Measurements from ENCODE around the gene KCNMA1. TPM values are rescaled to one million over a fixed set of nuclear protein-coding genes. Genes with fewer than 3 reads are reported as not detected.

The KCNMA1 gene
- total and polyA plus RNA-seq, 9 of the 15 experiments (the other 6 are each of a cell fraction or from before 2014, with no cell fraction given), result 0.01 to 0.95 (median 0.15) TPM; not detected in 4

- TF ChIP-seq RREB1 (CRISPR knock-in tag; IDR thresholded peaks at IDR 0.05), result no peak
- TF ChIP-seq NBN (IDR thresholded peaks at IDR 0.05; ENCODE audit: low read depth), result no peak
- TF ChIP-seq HCFC1 (IDR thresholded peaks at IDR 0.05; ENCODE audit: low read depth, low read length), result no peak
- no peak for TF ChIP-seq ZNF384 (IDR thresholded peaks at IDR 0.05; ENCODE audit: low read depth, low read length)
- no peak for TF ChIP-seq ZNF239 (CRISPR knock-in tag; IDR thresholded peaks at IDR 0.05)
- TF ChIP-seq ZNF518B (CRISPR knock-in tag; IDR thresholded peaks at IDR 0.05), result no peak
- TF ChIP-seq ELF1 (tag; IDR thresholded peaks at IDR 0.05), result no peak
Measured at GRCh38 chr10:77256346-77256745, 381.3 kb downstream of the KCNMA1 start (continued).
